ENCODE measurements around the gene CFLAR. TPM values are rescaled to one million over a fixed set of nuclear protein-coding genes. Genes with fewer than 3 reads are reported as not detected.
"Not testable (repeated sequence)": the region's sequence is repeated elsewhere in the genome, so short reads cannot be mapped to it uniquely, and the experiment has no call there.

Gene CFLAR
- total RNA-seq, 1 donor from 2014 or later, result 187 TPM

DNA sequence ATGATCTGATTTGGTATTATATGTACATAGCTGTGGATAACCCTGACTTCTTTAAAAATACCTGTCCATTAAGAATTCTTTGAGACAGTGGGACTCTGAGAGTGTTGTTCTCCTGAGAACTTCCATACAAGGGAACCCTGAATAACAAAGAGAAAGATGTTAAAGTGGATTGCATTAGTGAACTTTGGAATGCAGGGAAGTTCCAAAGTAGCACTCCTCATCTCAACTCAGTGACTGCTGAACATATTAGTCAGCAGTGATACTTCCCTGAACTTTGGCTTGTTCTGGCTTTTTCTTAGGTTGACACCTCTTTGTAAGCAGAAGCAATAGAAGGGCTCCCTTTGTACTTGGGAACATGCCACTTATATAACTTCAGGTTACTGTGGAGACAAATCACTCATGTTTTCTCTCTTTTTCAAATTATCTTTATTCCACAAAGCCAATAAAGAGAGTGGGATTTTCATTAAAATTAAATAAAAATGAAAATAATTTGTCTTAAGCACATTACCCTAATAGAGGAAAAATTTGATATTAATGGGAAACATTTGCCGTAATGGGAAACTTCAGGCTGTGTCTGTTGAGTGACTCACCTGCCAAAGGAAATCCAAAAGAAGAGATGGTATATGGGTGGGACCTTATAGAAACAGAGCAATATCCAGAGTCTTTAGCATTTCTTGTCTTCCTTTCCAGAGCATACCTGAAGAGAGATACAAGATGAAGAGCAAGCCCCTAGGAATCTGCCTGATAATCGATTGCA, 33.3 kb downstream of the CFLAR start:
- DNase-seq (ENCODE audit: low spot score), result no peak

GRCh38 chr2:201149821-201150165, 33.8 kb downstream of the CFLAR start:
- not testable (repeated sequence) for DNase-seq (ENCODE audit: low spot score)

DNA sequence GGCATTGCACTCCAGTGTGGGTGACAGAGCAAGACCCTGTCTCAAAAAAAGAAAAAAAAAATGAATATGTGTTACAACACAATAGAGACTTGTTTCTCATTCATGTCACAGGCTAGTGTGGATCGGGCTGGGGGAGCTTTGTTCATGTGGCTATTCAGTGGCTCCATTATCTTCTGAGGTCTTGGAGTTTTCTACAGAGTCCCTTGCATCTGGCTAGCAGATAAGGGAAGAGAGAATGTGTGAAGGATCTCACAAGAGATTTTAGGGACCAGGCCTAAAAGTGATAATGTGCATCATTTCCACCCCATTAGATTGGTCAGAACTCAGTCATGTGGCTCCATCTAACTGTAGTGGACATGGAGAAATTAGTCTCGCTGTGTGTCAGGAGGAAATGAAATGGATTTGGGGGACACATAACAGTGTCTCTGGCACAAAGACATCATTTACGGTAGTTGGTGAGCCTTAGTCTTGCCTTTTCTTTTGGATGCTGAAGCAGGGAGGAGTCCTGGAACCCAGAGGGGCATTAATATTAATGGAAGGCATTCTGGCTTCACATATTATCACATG, 34.6 kb downstream of the CFLAR start:
- DNase-seq (ENCODE audit: low spot score), result no peak

DNA sequence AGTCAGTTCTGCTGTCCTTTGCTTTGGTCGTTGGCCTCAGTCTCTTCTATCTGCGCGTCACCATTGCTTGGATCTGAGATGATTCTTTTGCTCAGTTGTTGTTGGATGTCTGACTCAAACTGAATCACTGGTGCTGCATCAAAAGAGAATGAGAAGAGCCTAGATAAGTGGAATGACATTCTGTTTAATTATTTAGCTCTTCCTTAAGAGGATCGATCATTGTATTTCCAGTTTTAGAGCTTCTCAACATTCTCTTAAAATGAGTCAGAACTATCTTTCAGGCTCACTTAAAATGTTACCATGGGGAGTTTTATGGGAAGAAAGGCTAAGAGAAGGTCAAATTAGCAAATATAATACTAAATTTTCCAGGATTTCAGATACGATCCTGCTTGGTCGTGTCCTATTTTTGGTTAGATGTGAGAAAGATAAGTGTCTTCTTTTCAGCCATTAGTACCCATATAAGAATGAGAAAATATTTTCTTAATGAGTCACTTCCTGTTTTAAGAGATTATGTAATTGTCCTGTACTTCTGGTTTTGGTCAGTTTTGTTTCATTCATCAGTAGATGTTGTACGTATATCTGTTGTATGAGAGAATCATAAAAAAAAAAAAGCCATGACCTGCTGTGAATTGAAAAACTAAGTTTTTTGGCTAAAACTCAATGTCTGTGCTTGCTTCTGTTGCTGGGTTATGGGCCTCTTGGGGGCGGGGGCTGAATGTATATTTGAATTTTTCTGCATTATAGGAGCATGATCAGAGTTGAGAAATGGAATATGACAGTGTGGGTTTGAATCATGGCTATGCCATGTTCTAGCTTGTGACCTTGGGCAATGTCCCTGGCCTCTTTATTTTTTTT, 35.4 kb downstream of the CFLAR start:
- no peak for DNase-seq (ENCODE audit: low spot score)

GRCh38 chr2:201152517-201152916, 36.6 kb downstream of the CFLAR start:
- DNase-seq (ENCODE audit: low spot score), result no peak

GRCh38 chr2:201152999-201153815, 37.2 kb downstream of the CFLAR start:
- no peak for DNase-seq (ENCODE audit: low spot score)

DNA sequence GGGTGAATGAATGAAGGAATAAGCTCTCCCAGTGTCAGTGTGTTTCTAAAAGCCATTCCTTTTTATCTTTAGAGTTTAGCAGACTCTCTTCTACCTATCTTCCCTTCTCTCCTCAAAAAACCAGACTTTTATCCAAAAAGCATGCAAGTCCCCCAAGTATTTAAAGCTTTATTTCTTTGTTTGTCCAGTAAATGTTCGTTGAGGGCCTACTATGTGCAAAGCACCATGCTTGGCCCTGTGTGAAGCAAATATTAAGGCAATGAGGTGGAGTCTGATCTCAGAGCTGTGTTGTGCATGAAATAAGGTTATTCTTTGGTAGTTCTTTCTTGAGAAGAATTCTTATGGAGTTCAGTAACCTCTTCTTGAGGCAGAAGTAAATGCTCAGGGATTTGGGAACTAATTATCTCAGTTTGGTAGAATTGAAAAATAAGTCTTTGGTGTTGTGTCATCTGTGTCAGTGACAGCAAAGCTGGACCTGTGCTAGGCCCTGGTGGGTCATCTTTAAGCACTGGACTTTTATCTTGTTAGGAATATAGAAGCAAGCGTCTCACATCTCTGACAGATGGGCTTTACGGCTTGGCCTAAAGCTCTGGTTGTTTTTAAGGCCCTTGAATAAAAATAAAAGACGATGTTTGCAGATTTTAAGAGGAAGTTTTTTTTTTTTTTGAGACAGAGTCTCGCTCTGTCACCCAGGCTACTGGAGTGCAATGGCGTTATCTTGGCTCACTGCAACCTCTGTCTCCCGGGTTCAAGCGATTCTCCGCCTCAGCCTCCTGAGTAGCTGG, 38.8 kb downstream of the CFLAR start:
- DNase-seq (ENCODE audit: low spot score), result no peak

GRCh38 chr2:201156036-201156435, 40.1 kb downstream of the CFLAR start:
- DNase-seq (ENCODE audit: low spot score), result no peak

GRCh38 chr2:201156640-201157039, 40.7 kb downstream of the CFLAR start:
- no peak for DNase-seq (ENCODE audit: low spot score)

DNA sequence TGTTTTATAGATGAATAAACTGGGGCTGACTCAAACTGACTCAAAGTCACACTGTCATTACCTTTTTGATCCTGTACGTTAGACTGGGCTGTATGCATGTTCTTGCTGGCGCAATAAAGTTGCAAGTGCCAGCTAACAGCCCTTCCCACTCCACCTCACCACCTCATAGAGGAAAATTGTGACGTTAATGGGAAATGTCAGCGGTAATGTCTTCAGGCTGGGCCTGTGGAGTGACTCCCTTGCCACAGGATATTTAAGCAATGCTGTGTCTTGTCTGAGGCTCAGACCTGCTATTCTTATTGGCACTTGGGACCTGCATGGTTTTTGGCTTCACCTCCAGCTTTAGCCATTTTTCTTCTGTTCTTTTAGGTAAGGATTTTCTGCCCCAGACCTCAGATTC, 41.7 kb downstream of the CFLAR start:
- DNase-seq (ENCODE audit: low spot score), result no peak

DNA sequence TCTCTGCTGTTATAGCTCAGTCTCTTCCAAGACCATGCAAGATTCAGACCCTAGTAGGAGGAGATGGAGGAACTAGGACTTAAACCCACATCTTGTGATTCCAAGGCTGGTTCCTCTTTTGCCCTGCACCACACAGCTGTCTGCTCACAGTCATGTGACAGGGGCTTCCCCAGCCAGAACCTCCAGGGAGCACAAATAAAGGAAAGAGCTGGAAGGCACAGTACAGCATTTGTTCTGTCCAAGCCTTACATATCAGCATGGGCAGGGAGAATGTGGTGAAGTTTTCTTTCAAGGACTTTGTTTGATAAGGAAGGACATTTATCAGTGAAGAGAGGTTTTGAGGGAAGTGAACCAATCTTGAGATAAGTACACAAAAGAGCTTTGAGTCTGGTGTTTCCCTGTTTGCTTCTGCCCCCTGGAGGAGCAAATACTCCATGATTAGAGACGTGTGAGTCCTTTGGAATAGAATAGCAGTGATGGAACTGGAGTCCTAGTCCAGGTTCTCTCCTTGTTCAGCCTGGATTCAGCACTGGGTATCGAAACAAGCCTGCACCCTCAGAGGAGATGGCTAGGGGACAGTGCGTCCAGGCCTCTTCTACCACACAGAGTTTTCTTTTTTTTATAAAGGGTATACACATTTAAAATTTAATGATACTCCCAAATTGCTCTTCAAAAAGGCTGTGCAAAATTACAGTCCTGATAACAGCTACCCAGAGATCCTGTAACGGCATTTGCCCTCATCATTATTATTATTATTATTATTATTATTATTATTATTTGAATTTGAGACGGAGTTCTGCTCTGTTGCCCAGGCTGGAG, 42.4 kb downstream of the CFLAR start:
- DNase-seq (ENCODE audit: low spot score), result no peak

- no peak for DNase-seq (ENCODE audit: low spot score)
These were observed 48.2 kb downstream of the CFLAR start for GRCh38 chr2:201164166-201164565.

- DNase-seq (ENCODE audit: low spot score), result no peak
These were observed 51.6 kb downstream of the CFLAR start for GRCh38 chr2:201167546-201167945.

DNA sequence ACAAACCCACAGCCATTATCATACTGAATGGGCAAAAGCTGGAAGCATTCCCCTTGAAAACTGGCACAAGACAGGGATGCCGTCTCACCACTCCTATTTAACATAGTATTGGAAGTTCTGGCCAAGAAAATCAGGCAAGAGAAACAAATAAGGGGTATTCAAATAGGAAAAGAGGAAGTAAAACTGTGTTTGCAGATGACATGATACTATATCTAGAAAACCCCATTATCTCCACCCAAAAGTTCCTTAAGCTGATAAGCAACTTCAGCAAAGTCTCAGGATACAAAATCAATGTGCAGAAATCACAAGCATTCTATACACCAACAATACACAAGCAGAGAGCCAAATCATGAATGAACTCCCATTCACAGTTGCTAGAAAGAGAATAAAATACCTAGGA, 52.5 kb downstream of the CFLAR start:
- not testable (repeated sequence) for DNase-seq (ENCODE audit: low spot score)

DNA sequence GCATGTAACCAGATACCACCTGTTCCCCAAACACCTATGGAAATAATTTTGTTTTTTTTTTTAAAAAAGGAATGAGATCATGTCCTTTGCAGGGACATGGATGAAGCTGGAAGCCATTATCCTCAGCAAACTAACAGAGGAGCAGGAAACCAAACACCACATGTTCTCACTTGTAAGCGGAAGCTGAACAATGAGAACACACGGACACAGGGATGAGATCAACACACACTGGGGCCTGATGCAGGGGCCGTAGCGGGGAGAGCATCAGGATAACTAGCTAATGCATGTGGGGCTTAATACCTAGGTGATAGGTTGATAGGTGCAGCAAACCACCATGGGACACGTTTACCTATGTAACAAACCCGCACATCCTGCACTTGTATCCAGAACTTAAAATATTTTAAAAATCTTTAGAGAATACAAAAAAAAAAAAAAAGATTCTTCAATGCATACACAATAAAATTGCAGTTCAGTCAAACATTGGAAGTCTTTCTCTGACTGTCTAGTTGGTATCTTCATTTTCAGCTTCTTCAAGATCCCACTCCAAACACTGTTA, 55.4 kb downstream of the CFLAR start:
- no peak for DNase-seq (ENCODE audit: low spot score)

GRCh38 chr2:201172279-201172678, 56.3 kb downstream of the CFLAR start:
- no peak for DNase-seq (ENCODE audit: low spot score)

DNA sequence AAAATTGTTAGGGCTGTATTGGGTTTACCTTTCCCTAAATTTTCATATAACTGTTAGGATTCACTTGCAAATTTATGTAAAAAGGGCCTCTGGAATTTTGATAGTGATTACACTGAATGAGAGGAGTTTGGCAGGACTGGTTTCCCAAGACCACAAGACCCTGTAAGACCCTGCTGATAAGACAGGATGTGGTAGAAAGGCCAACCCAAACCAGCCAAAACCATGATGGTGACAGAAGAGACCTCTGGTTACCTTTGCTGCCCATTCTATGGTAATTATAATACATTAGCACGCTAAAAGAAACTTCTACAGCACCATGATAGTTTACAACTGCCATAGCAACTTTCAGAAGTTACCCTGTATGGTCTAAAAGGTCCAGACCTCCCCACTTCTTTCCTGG, 58.7 kb downstream of the CFLAR start:
- no peak for DNase-seq (ENCODE audit: low spot score)

- DNase-seq (ENCODE audit: low spot score), result no peak
These were observed 60.1 kb downstream of the CFLAR start for GRCh38 chr2:201176081-201176481.

- no peak for DNase-seq (ENCODE audit: low spot score)
These were observed 64.0 kb downstream of the CFLAR start for GRCh38 chr2:201180010-201180409.
